Adipose tissue (tissue), 3 donors: ENCODE data around the gene AP5Z1. TPM values are rescaled to one million over a fixed set of nuclear protein-coding genes. Genes with fewer than 3 reads are reported as not detected.

ENCODE experiments used
- H3K27ac ChIP-seq: one replicate; pipeline ENCODE4 v1.5.1; 2013; ENCODE audit warnings: low read depth, low read length
- WGBS, 3 donors: extraction: QIAGEN DNeasy Blood & Tissue Kit; methylation state at CpG; one replicate each; pipeline ENCODE4 v1.1.7; 2013; 5-methylcytosine and 5-hydroxymethylcytosine counted together
- polyA plus RNA-seq, 3 donors: library from polyadenylated mRNA; stranded (reverse); fragments of 200-250 nt; gene quantifications; one replicate each; pipeline ENCODE4 v1.2.3, GENCODE V29; 2013
- donor health status: healthy with polysubstance abuse.
- donor health status: Bipolar disorder and iron deficiency.
- donor health status: healthy.

The AP5Z1 gene
- polyA plus RNA-seq, 3 donors = 19.6 to 41.5 (median 35.0) TPM

GRCh38 chr7:4781366-4782069 is 6.1 kb downstream of the AP5Z1 start:
- WGBS, 3 donors = 94 to 96% (median 96%) methylated on average over 27 of the region's 27 CpGs
- H3K27ac ChIP-seq = no peak overlapping the region

- H3K27ac ChIP-seq = no peak overlapping the region
- WGBS, 3 donors = 93 to 95% (median 94%) methylated on average over 36 of the region's 36 CpGs
Observed at GRCh38 chr7:4782333-4783291, 7.2 kb downstream of the AP5Z1 start.

- 84 to 88% (median 88%) methylated on average over 16 of the region's 16 CpGs for WGBS, 3 donors
- no peak overlapping the region for H3K27ac ChIP-seq
Observed at GRCh38 chr7:4783292-4783652, 7.8 kb downstream of the AP5Z1 start.

GRCh38 chr7:4783762-4784351 is 8.4 kb downstream of the AP5Z1 start:
- WGBS, 3 donors = 85 to 90% (median 88%) methylated on average over 34 to 40 of the region's 40 CpGs
- H3K27ac ChIP-seq = no peak overlapping the region

GRCh38 chr7:4784799-4785198 is 9.4 kb downstream of the AP5Z1 start:
- WGBS, 3 donors = 90 to 94% (median 90%) methylated on average over 19 of the region's 19 CpGs
- no peak overlapping the region for H3K27ac ChIP-seq

- WGBS, 3 donors = 89 to 94% (median 90%) methylated on average over 17 to 20 of the region's 20 CpGs
- H3K27ac ChIP-seq = no peak overlapping the region
Observed at GRCh38 chr7:4785371-4785770, 9.9 kb downstream of the AP5Z1 start.

- 92 to 94% (median 93%) methylated on average over 17 of the region's 17 CpGs for WGBS, 3 donors
- no peak overlapping the region for H3K27ac ChIP-seq
Observed at GRCh38 chr7:4786015-4786414, 10.6 kb downstream of the AP5Z1 start.

- no peak overlapping the region for H3K27ac ChIP-seq
- WGBS, 3 donors = 88 to 97% (median 93%) methylated on average over 17 of the region's 17 CpGs
Observed at GRCh38 chr7:4787541-4787940, 12.1 kb downstream of the AP5Z1 start.

GRCh38 chr7:4787947-4788626 is 12.7 kb downstream of the AP5Z1 start:
- 87 to 90% (median 87%) methylated on average over 23 of the region's 23 CpGs for WGBS, 3 donors
- no peak overlapping the region for H3K27ac ChIP-seq

- no peak overlapping the region for H3K27ac ChIP-seq
- WGBS, 3 donors = 94 to 96% (median 95%) methylated on average over 26 to 27 of the region's 27 CpGs
Observed at GRCh38 chr7:4788627-4789189, 13.3 kb downstream of the AP5Z1 start.

GRCh38 chr7:4789194-4790077 is 14.0 kb downstream of the AP5Z1 start:
- H3K27ac ChIP-seq = no peak overlapping the region
- WGBS, 3 donors = 90 to 92% (median 91%) methylated on average over 23 to 26 of the region's 26 CpGs

- H3K27ac ChIP-seq = no peak overlapping the region
- WGBS, 3 donors = 75 to 85% (median 75%) methylated on average over 9 of the region's 9 CpGs
Observed at GRCh38 chr7:4790078-4790465, 14.6 kb downstream of the AP5Z1 start.

- 92 to 97% (median 95%) methylated on average over 20 to 24 of the region's 24 CpGs for WGBS, 3 donors
- no peak overlapping the region for H3K27ac ChIP-seq
Observed at GRCh38 chr7:4790516-4790991, 15.1 kb downstream of the AP5Z1 start.

GRCh38 chr7:4791101-4791737 is 15.8 kb downstream of the AP5Z1 start:
- 94 to 96% (median 94%) methylated on average over 20 to 25 of the region's 25 CpGs for WGBS, 3 donors
- no peak overlapping the region for H3K27ac ChIP-seq

- WGBS, 3 donors = 42 to 53% (median 51%) methylated on average over 39 to 50 of the region's 50 CpGs
- H3K27ac ChIP-seq = no peak overlapping the region
Observed at GRCh38 chr7:4791738-4792536, 16.5 kb downstream of the AP5Z1 start.

GRCh38 chr7:4792537-4793126 is 17.2 kb downstream of the AP5Z1 start:
- no peak overlapping the region for H3K27ac ChIP-seq
- 23 to 42% (median 25%) methylated on average over 38 to 47 of the region's 47 CpGs for WGBS, 3 donors
